Peyer's patch (tissue), 4 donors: ENCODE data around the gene CCDC177. TPM values are rescaled to one million over a fixed set of nuclear protein-coding genes. Genes with fewer than 3 reads are reported as not detected.

Experiments used
- DNase-seq, 3 donors: peaks; one replicate each; pipeline ENCODE4 v3.0.0-alpha.2; 2017 to 2019
- H3K27ac ChIP-seq, 4 donors: fragments of 200-600 bp; sonication (generic); one replicate each; pipeline ENCODE4 v1.5.1; 2016 to 2019
- H3K27me3 ChIP-seq, 2 donors: fragments of 200-600 bp; sonication (generic); one replicate each; pipeline ENCODE4 v1.5.1; 2019
- H3K36me3 ChIP-seq, 3 donors: fragments of 200-600 bp; sonication (generic); one replicate each; pipeline ENCODE4 v1.5.1; 2016 to 2019
- H3K4me1 ChIP-seq, 4 donors: fragments of 200-600 bp; sonication (generic); one replicate each; pipeline ENCODE4 v1.5.1; 2016 to 2019
- H3K4me3 ChIP-seq, 4 donors: fragments of 200-600 bp; sonication (generic); 1 replicate in 3 of 4; 2 replicates in 1 of 4; pipeline ENCODE4 v1.5.1; 2016 to 2019; ENCODE audit warnings: mild to moderate bottlenecking in 1 of 4
- H3K9me3 ChIP-seq, 4 donors: fragments of 200-600 bp; sonication (generic); one replicate each; pipeline ENCODE4 v1.5.1; 2016 to 2019; ENCODE audit warnings: mild to moderate bottlenecking in 1 of 4
- POLR2A ChIP-seq, 2 donors: fragments of 450-650 bp; IDR thresholded peaks; one replicate each; pipeline ENCODE4 v1.5.1; 2017; ENCODE audit warnings: antibody characterized with exemption in 2 of 2, mild to moderate bottlenecking in 2 of 2, moderate library complexity in 2 of 2
- total RNA-seq, 4 donors: library from RNA; depleted of rRNA; stranded (reverse); fragments of >200 nt; gene quantifications; one replicate each; pipeline ENCODE4 v1.1.0, GENCODE V29; 2016
- TF ChIP-seq, protein P1 (sequence below), 6 experiments: fragments of 450-650 bp in 4 of 6; fragments of 200-600 bp in 2 of 6; sonication (generic) in 1 of 6; IDR thresholded peaks; one replicate each; pipeline ENCODE4 v1.5.1; 2017 to 2019; ENCODE audit warnings: antibody characterized with exemption in 6 of 6, mild to moderate bottlenecking in 3 of 6, moderate library complexity in 1 of 6

Gene CCDC177
- total RNA-seq, 4 donors from 2014 or later: not detected

- no peaks in the 10 kb centered on the region for H3K36me3 ChIP-seq
- no peaks in the 10 kb centered on the region for H3K9me3 ChIP-seq
- no peaks in the 10 kb centered on the region for H3K27me3 ChIP-seq
- no peak for DNase-seq
- TF ChIP-seq POLR2A (IDR thresholded peaks at IDR 0.05): no peak
- TF ChIP-seq, protein P1, sequence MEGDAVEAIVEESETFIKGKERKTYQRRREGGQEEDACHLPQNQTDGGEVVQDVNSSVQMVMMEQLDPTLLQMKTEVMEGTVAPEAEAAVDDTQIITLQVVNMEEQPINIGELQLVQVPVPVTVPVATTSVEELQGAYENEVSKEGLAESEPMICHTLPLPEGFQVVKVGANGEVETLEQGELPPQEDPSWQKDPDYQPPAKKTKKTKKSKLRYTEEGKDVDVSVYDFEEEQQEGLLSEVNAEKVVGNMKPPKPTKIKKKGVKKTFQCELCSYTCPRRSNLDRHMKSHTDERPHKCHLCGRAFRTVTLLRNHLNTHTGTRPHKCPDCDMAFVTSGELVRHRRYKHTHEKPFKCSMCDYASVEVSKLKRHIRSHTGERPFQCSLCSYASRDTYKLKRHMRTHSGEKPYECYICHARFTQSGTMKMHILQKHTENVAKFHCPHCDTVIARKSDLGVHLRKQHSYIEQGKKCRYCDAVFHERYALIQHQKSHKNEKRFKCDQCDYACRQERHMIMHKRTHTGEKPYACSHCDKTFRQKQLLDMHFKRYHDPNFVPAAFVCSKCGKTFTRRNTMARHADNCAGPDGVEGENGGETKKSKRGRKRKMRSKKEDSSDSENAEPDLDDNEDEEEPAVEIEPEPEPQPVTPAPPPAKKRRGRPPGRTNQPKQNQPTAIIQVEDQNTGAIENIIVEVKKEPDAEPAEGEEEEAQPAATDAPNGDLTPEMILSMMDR (IDR thresholded peaks at IDR 0.05): no peak
- peaks cover 3 to 82% (median 40%) of the 10 kb centered on the region in 4 donors for H3K4me1 ChIP-seq
- peak overlapping the region; percentile 20 to 99 (median 98) for H3K27ac ChIP-seq
- H3K4me3 ChIP-seq: no peak overlapping the region
Observed at GRCh38 chr14:69617796-69618195, 43.1 kb upstream of the CCDC177 start.

GRCh38 chr14:69616408-69616773 is 41.7 kb upstream of the CCDC177 start:
- Histone ChIP-seq H3K4me1 (peaks cover 3 to 79% (median 36%) of the 10 kb centered on the region in 4 donors), H3K9me3 (no peaks in the 10 kb centered on the region), H3K27me3 (no peaks in the 10 kb centered on the region), H3K27ac (peak overlapping the region; percentile 98 to 100 (median 99)), H3K4me3 (peak overlapping the region in 1 of 4 donors; percentile 26), H3K36me3 (no peaks in the 10 kb centered on the region)
- TF ChIP-seq, protein P1 (IDR thresholded peaks at IDR 0.05): no peak
- no peak for TF ChIP-seq POLR2A (IDR thresholded peaks at IDR 0.05)
- DNase-seq: no peak

DNA sequence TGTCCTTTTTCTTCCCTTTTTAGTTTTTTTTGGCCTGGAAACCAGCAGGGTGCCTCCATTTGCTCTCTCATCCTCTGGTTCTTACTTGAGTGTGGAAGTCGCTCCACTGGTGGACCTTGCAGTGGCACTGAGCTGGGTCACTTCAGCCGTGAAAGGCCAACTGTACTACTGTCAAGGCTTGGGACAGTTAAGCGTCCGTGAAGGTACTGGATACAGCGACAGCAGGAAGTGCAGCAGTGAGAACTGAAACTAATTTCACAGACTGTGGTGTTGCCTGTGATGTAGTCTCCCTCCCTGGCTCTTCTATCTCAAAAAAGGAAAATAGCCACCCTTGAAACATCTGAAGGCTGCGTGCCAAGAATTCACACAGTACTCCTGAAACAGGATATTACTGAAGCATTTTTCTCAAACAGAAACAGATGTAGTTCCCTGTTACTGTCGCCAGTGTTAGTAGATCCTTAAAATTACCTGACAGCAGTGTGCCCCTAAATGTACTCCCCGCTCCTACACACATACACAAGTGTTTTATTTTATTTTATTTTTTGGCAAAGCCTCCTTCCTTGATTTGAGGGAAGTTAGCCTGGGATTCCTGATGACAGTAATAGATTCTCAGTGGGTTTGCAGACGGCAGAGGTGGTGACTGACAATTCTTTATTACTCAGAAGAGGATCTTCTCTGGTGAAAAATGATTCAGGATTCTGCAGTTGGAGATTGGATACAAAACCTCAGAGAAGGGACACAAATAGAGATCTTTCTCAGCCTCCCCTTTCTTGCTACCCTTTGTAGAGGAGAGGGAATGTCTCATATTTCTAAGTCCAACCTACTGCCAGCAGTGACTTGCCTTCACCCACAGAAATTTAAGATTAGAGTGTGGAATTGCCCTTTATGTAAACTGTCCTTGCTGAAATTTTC is 41.1 kb upstream of the CCDC177 start:
- peaks cover 3 to 74% (median 33%) of the 10 kb centered on the region in 4 donors for H3K4me1 ChIP-seq
- H3K27me3 ChIP-seq: no peaks in the 10 kb centered on the region
- TF ChIP-seq, protein P1 (IDR thresholded peaks at IDR 0.05): peak in 2 of 6 experiments; percentile 1 to 26
- no peak for TF ChIP-seq POLR2A (IDR thresholded peaks at IDR 0.05)
- H3K27ac ChIP-seq: peak overlapping the region; percentile 98 to 100 (median 99)
- H3K9me3 ChIP-seq: no peaks in the 10 kb centered on the region
- DNase-seq: peak in 2 of 3 donors; percentile 74 to 86
- peak overlapping the region; percentile 4 to 34 (median 20) for H3K4me3 ChIP-seq
- H3K36me3 ChIP-seq: no peaks in the 10 kb centered on the region

DNA sequence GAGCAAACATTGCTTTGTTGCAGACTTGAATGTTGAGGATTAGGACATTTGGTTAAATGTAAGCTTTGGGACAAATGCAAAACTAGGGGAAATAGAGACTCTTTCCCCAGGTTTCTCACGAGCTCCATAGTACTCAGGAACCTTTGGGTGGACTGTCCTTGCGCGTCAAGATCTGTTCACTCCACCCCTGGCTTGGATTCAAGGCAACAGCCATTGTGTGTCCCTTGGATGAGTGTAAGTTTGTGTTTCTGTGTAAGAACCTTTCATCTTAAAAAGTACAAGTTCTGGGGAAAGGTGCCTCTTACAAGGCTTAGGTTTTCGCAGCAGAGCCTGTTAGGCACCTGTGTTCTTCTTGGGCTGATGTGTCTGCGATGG is 40.4 kb upstream of the CCDC177 start:
- H3K27ac ChIP-seq: peak overlapping the region; percentile 98 to 100 (median 99)
- no peaks in the 10 kb centered on the region for H3K9me3 ChIP-seq
- H3K4me1 ChIP-seq: peaks cover 3 to 77% (median 31%) of the 10 kb centered on the region in 4 donors
- H3K36me3 ChIP-seq: no peaks in the 10 kb centered on the region
- no peaks in the 10 kb centered on the region for H3K27me3 ChIP-seq
- no peak for TF ChIP-seq POLR2A (IDR thresholded peaks at IDR 0.05)
- TF ChIP-seq, protein P1 (IDR thresholded peaks at IDR 0.05): no peak
- no peak for DNase-seq
- H3K4me3 ChIP-seq: peak overlapping the region in 3 of 4 donors; percentile 4 to 26 (median 15)

DNA sequence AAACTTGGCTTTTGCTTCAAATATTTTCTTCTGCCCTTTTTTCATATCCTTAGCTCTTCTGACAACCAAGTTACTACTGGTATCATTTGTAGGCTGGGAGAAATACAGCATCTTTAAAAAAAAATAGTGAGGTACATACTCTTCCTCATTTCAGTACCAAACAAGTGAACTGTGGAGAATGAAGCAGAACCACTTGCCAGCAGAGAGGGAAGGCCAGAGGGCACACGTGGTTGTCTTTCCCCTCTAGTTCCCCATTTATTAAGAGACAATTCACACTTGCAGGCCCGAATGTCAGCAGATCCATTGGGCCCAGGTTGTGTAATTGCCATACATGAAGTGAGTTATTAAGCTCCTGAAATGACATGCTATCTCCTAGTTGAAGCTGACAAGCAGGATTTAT is 39.9 kb upstream of the CCDC177 start:
- Histone ChIP-seq H3K36me3 (no peaks in the 10 kb centered on the region), H3K27me3 (no peaks in the 10 kb centered on the region), H3K27ac (peak overlapping the region; percentile 98 to 100 (median 99)), H3K4me3 (peak overlapping the region in 1 of 4 donors; percentile 26), H3K9me3 (no peaks in the 10 kb centered on the region), H3K4me1 (peaks cover 3 to 75% (median 29%) of the 10 kb centered on the region in 4 donors)
- peak in 2 of 3 donors; percentile 81 to 83 for DNase-seq
- TF ChIP-seq, protein P1 (IDR thresholded peaks at IDR 0.05): no peak
